ENCODE data around the gene MCRIP1. TPM values are rescaled to one million over a fixed set of nuclear protein-coding genes. Genes with fewer than 3 reads are reported as not detected.

MCRIP1 gene
- total and polyA plus RNA-seq, 9 of the 15 experiments (the other 6 are each of a cell fraction or from before 2014, with no cell fraction given), result 0.39 to 35.8 (median 9.7) TPM

DNA sequence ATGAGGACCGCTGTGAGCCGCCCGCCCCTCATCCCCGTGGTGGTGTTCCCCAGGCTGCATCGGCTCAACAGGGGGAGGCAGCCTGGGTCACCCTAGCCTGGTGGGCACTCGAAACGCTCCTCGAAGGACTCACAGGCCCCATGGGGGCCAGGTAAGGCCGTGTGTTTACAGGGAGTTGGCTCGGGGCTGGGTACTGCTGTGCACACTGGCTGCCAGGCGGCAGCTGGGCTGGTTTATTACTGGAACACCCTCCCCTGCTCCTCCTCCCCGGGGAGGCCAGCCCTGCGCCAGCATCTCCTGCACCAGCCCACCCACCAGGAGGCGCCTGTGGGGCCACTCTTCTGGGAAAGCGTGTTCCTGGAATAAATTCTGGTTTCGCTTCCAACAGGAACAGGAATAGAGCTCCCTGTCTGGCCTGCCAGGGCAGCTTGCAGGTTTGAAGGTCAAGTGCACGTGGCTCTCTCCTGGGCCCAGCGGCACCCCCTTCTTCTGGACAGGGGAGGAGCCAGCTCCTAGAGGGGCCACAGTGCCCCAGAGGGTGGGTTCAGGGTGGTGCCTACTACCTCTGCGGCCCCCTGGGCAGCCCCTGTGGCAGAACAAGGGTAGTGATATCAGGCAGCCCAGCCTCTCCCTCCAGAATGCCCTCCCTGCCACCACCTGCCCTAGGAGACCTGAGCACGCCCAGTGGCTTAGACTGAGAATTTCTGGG lies 11.3 kb downstream of the MCRIP1 start (continued):
- TF ChIP-seq, protein P1, sequence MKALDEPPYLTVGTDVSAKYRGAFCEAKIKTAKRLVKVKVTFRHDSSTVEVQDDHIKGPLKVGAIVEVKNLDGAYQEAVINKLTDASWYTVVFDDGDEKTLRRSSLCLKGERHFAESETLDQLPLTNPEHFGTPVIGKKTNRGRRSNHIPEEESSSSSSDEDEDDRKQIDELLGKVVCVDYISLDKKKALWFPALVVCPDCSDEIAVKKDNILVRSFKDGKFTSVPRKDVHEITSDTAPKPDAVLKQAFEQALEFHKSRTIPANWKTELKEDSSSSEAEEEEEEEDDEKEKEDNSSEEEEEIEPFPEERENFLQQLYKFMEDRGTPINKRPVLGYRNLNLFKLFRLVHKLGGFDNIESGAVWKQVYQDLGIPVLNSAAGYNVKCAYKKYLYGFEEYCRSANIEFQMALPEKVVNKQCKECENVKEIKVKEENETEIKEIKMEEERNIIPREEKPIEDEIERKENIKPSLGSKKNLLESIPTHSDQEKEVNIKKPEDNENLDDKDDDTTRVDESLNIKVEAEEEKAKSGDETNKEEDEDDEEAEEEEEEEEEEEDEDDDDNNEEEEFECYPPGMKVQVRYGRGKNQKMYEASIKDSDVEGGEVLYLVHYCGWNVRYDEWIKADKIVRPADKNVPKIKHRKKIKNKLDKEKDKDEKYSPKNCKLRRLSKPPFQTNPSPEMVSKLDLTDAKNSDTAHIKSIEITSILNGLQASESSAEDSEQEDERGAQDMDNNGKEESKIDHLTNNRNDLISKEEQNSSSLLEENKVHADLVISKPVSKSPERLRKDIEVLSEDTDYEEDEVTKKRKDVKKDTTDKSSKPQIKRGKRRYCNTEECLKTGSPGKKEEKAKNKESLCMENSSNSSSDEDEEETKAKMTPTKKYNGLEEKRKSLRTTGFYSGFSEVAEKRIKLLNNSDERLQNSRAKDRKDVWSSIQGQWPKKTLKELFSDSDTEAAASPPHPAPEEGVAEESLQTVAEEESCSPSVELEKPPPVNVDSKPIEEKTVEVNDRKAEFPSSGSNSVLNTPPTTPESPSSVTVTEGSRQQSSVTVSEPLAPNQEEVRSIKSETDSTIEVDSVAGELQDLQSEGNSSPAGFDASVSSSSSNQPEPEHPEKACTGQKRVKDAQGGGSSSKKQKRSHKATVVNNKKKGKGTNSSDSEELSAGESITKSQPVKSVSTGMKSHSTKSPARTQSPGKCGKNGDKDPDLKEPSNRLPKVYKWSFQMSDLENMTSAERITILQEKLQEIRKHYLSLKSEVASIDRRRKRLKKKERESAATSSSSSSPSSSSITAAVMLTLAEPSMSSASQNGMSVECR (CRISPR knock-in tag; IDR thresholded peaks at IDR 0.05), result no peak; the same call in 1 of the 2 replicates
- no peak for TF ChIP-seq KLF13 (tag; IDR thresholded peaks at IDR 0.05; ENCODE audit: borderline replicate concordance, low read depth)
- TF ChIP-seq, protein P2, sequence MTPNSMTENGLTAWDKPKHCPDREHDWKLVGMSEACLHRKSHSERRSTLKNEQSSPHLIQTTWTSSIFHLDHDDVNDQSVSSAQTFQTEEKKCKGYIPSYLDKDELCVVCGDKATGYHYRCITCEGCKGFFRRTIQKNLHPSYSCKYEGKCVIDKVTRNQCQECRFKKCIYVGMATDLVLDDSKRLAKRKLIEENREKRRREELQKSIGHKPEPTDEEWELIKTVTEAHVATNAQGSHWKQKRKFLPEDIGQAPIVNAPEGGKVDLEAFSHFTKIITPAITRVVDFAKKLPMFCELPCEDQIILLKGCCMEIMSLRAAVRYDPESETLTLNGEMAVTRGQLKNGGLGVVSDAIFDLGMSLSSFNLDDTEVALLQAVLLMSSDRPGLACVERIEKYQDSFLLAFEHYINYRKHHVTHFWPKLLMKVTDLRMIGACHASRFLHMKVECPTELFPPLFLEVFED (CRISPR knock-in tag; conservative IDR thresholded peaks at IDR 0.05), result no peak
- peak; percentile 78 for TF ChIP-seq ZNF583 (CRISPR knock-in tag; IDR thresholded peaks at IDR 0.05)
- TF ChIP-seq ZNF41 (CRISPR knock-in tag; conservative IDR thresholded peaks at IDR 0.05), result no peak
- no peak for TF ChIP-seq PTBP1 (IDR thresholded peaks at IDR 0.05; ENCODE audit: low read depth, low read length)
- no peak for TF ChIP-seq NELFE (IDR thresholded peaks at IDR 0.05; ENCODE audit: insufficient read depth, insufficient read length)
- TF ChIP-seq ELF4 (CRISPR knock-in tag; IDR thresholded peaks at IDR 0.05), result no peak
- TF ChIP-seq, protein P3, sequence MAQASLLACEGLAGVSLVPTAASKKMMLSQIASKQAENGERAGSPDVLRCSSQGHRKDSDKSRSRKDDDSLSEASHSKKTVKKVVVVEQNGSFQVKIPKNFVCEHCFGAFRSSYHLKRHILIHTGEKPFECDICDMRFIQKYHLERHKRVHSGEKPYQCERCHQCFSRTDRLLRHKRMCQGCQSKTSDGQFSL (CRISPR knock-in tag; IDR thresholded peaks at IDR 0.05), result no peak; the same call in 1 of the 2 replicates
- TF ChIP-seq, protein P3 (tag; IDR thresholded peaks at IDR 0.05), result peak in 1 of 2 experiments; percentile 35; a peak in 1 of 4 replicates
- TF ChIP-seq CHD2 (IDR thresholded peaks at IDR 0.05; ENCODE audit: low read depth, low read length), result no peak
- TF ChIP-seq, protein P4, sequence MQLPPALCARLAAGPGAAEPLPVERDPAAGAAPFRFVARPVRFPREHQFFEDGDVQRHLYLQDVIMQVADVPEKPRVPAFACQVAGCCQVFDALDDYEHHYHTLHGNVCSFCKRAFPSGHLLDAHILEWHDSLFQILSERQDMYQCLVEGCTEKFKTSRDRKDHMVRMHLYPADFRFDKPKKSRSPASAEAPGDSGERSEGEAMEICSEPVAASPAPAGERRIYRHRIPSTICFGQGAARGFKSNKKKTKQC (CRISPR knock-in tag; IDR thresholded peaks at IDR 0.05), result 0 out of 2 replicates have a peak, but pooled peaks have one; percentile 50
- TF ChIP-seq ZNF77 (CRISPR knock-in tag; IDR thresholded peaks at IDR 0.05), result no peak
- TF ChIP-seq FUS (optimal IDR thresholded peaks at IDR 0.05; ENCODE audit: low read depth, low read length), result no peak
- TF ChIP-seq, protein P5, sequence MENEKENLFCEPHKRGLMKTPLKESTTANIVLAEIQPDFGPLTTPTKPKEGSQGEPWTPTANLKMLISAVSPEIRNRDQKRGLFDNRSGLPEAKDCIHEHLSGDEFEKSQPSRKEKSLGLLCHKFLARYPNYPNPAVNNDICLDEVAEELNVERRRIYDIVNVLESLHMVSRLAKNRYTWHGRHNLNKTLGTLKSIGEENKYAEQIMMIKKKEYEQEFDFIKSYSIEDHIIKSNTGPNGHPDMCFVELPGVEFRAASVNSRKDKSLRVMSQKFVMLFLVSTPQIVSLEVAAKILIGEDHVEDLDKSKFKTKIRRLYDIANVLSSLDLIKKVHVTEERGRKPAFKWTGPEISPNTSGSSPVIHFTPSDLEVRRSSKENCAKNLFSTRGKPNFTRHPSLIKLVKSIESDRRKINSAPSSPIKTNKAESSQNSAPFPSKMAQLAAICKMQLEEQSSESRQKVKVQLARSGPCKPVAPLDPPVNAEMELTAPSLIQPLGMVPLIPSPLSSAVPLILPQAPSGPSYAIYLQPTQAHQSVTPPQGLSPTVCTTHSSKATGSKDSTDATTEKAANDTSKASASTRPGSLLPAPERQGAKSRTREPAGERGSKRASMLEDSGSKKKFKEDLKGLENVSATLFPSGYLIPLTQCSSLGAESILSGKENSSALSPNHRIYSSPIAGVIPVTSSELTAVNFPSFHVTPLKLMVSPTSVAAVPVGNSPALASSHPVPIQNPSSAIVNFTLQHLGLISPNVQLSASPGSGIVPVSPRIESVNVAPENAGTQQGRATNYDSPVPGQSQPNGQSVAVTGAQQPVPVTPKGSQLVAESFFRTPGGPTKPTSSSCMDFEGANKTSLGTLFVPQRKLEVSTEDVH (IDR thresholded peaks at IDR 0.05; ENCODE audit: low read depth, partially characterized antibody), result peak; percentile 41
- TF ChIP-seq ZNF764 (CRISPR knock-in tag; IDR thresholded peaks at IDR 0.05; ENCODE audit: low read depth), result no peak
- no peak for TF ChIP-seq CREBBP (IDR thresholded peaks at IDR 0.05; ENCODE audit: low read depth, low read length)

All from K562 (cell line).